Heart right ventricle (tissue), 16 donors: ENCODE measurements around the gene SMARCE1. TPM values are rescaled to one million over a fixed set of nuclear protein-coding genes. Genes with fewer than 3 reads are reported as not detected.

ENCODE experiments used
- ATAC-seq, 8 donors: fragments of 200-7000 bp; cut with Tn5 transposase; one replicate each; pipeline ENCODE4 v1.9.1; 2020; ENCODE audit warnings: mild to moderate bottlenecking in 8 of 8, moderate library complexity in 8 of 8, moderate number of reproducible peaks in 1 of 8
- DNase-seq, 2 donors: peaks; one replicate each; pipeline ENCODE4 v3.0.0-alpha.2; 2020
- H3K27ac ChIP-seq, 10 donors: fragments of 200-600 bp; sonication (generic) in 2 of 10; one replicate each; pipeline versions ENCODE4 v1.5.0 to v1.8.0; 2020 to 2022; ENCODE audit warnings: mild to moderate bottlenecking in 3 of 10
- H3K27me3 ChIP-seq, 7 donors: fragments of 200-600 bp; one replicate each; pipeline ENCODE4 v1.8.0; 2021 to 2022; ENCODE audit warnings: mild to moderate bottlenecking in 2 of 7
- H3K36me3 ChIP-seq, 9 donors: fragments of 200-600 bp; sonication (generic) in 1 of 9; one replicate each; pipeline versions ENCODE4 v1.5.0 to v1.8.0; 2020 to 2022; ENCODE audit warnings: mild to moderate bottlenecking in 2 of 9
- H3K4me1 ChIP-seq, 9 donors: fragments of 200-600 bp; sonication (generic) in 1 of 9; one replicate each; pipeline versions ENCODE4 v1.5.0 to v1.8.0; 2020 to 2022; ENCODE audit warnings: mild to moderate bottlenecking in 4 of 9
- H3K4me3 ChIP-seq, 10 donors: fragments of 200-600 bp; sonication (generic) in 2 of 10; one replicate each; pipeline versions ENCODE4 v1.5.0 to v1.8.0; 2020 to 2022; ENCODE audit warnings: mild to moderate bottlenecking in 7 of 10, moderate library complexity in 2 of 10
- H3K9me3 ChIP-seq, 11 donors: fragments of 200-600 bp in 10 of 11; sonication (generic) in 2 of 11; one replicate each; pipeline versions ENCODE4 v1.5.0 to v1.8.0; 2013 to 2022; ENCODE audit warnings: mild to moderate bottlenecking in 2 of 11, control low read depth in 1 of 11, moderate library complexity in 1 of 11
- CTCF ChIP-seq, 9 donors: fragments of 200-600 bp; sonication (generic) in 2 of 9; IDR thresholded peaks; one replicate each; pipeline versions ENCODE4 v1.5.0 to v1.8.0; 2021 to 2022; ENCODE audit warnings: antibody characterized with exemption in 9 of 9, mild to moderate bottlenecking in 5 of 9, moderate library complexity in 1 of 9
- WGBS, 2 donors: extraction: QIAGEN DNeasy Blood & Tissue Kit; methylation state at CpG; one replicate each; pipeline ENCODE4 v1.1.7; 2013; ENCODE audit warnings: inconsistent platforms in 1 of 2; 5-methylcytosine and 5-hydroxymethylcytosine counted together
- intact Hi-C, 10 donors: fragments of 100-400 bp; cut with DNase I; formaldehyde crosslinking; loops; one replicate each; pipeline versions ENCODE4 v1.11.1 to v1.14.2; 2022
- polyA plus RNA-seq, 2 donors: library from polyadenylated mRNA; stranded (reverse); fragments of 200-250 nt; gene quantifications; one replicate each; pipeline ENCODE4 v1.2.3, GENCODE V29; 2013
- total RNA-seq, 10 donors: library from RNA; stranded (reverse); fragmentation: NEBNext Ultra II Directional in 3 of 10; extraction: Animal tissue kit (Norgen Biotek cat#: 25700) in 3 of 10; gene quantifications; one replicate each; pipeline versions ENCODE4 v1.2.1 to v1.2.4, GENCODE V29; 2021 to 2023
- donor health status: Arrhythmogenic right ventricular cardiomyopathy.
- donor health status: ischemic (EF 13 %, LVEDD 7.1; RV severe dilation, severe dysfunction).
- donor health status: healthy with polysubstance abuse.
- donor health status: DM: no; HTN: yes; CAD: no.
- donor health status: DM: no; HTN: no; CAD: no.
- donor health status: ischemic (EF 25% LVEDD 6.9; RV normal size, moderate dysfunction).
- donor health status: ischemic (EF 25% LVEDD 5.7; RV mildly dilated, moderate dysfunction).
- donor health status: healthy.
- donor health status: DM: yes; HTN: yes; CAD: no.
- donor health status: Ischemic cardiomyopathy.
- donor health status: ischemic (EF 35%, LVEDD 5.7; RV mildly dilated, moderate dysfunction).
- donor health status: nonischemic (EF 11% LVEDD 7.7; RV severe dilation, severe dysfunction).
- donor health status: DM: yes; HTN: yes; CAD: no.
- donor health status: PGD.
- donor health status: ischemic (EF 29% LVEDD 5.4; RV normal size, mild dysfunction).
- donor health status: nonischemic (EF 23%, LVEDD 6.1; RV moderate dilation, normal function).

SMARCE1 gene
- total and polyA plus RNA-seq, 12 donors: 48.6 to 85.5 (median 65.3) TPM

GRCh38 chr17:40598301-40598618 lies 49.4 kb downstream of the SMARCE1 start:
- no peak for TF ChIP-seq CTCF (IDR thresholded peaks at IDR 0.05)
- peak overlapping the region in 1 of 10 donors; percentile 78 for H3K27ac ChIP-seq
- DNase-seq (no peak), ATAC-seq (peak in 1 of 8 donors; percentile 6)
- 77 to 79% methylated on average over 5 of the region's 5 CpGs for whole genome bisulfite sequencing, 2 donors
- H3K27me3 ChIP-seq: no peaks in the 10 kb centered on the region
- no peaks in the 10 kb centered on the region for H3K9me3 ChIP-seq
- intact Hi-C loops: no loop called here
- H3K4me3 ChIP-seq: no peak overlapping the region
- H3K4me1 ChIP-seq: peaks cover 0 to 25% (median 0%) of the 10 kb centered on the region in 9 donors
- no peaks in the 10 kb centered on the region for H3K36me3 ChIP-seq

GRCh38 chr17:40597556-40598300 lies 49.9 kb downstream of the SMARCE1 start:
- no peak for DNase-seq
- no peak for ATAC-seq
- H3K27me3 ChIP-seq: no peaks in the 10 kb centered on the region
- no peaks in the 10 kb centered on the region for H3K36me3 ChIP-seq
- peaks cover 0 to 25% (median 0%) of the 10 kb centered on the region in 9 donors for H3K4me1 ChIP-seq
- no peak overlapping the region for H3K4me3 ChIP-seq
- no peaks in the 10 kb centered on the region for H3K9me3 ChIP-seq
- WGBS, 2 donors: 92 to 93% methylated on average over 9 of the region's 9 CpGs
- peak overlapping the region in 1 of 10 donors; percentile 78 for H3K27ac ChIP-seq
- no peak for TF ChIP-seq CTCF (IDR thresholded peaks at IDR 0.05)
- intact Hi-C loops: no loop called here

- DNase-seq: no peak
- peak overlapping the region in 1 of 10 donors; percentile 78 for H3K27ac ChIP-seq
- no peaks in the 10 kb centered on the region for H3K36me3 ChIP-seq
- ATAC-seq: no peak
- H3K27me3 ChIP-seq: no peaks in the 10 kb centered on the region
- H3K9me3 ChIP-seq: no peaks in the 10 kb centered on the region
- H3K4me3 ChIP-seq: no peak overlapping the region
- no peak for TF ChIP-seq CTCF (IDR thresholded peaks at IDR 0.05)
- intact Hi-C loops: no loop called here
- 92 to 94% methylated on average over 3 of the region's 3 CpGs for WGBS, 2 donors
- H3K4me1 ChIP-seq: peaks cover 0 to 20% (median 0%) of the 10 kb centered on the region in 9 donors
These were observed 50.5 kb downstream of the SMARCE1 start for GRCh38 chr17:40597156-40597555.

GRCh38 chr17:40596261-40596919 lies 51.2 kb downstream of the SMARCE1 start:
- no peaks in the 10 kb centered on the region for H3K36me3 ChIP-seq
- H3K27ac ChIP-seq: no peak overlapping the region
- no peak overlapping the region for H3K4me3 ChIP-seq
- no peaks in the 10 kb centered on the region for H3K9me3 ChIP-seq
- TF ChIP-seq CTCF (IDR thresholded peaks at IDR 0.05): no peak
- peaks cover 0 to 18% (median 0%) of the 10 kb centered on the region in 9 donors for H3K4me1 ChIP-seq
- no peak for DNase-seq
- ATAC-seq: no peak
- intact Hi-C loops: no loop called here
- WGBS, 2 donors: 81 to 85% methylated on average over 7 of the region's 7 CpGs
- H3K27me3 ChIP-seq: no peaks in the 10 kb centered on the region
